HL-60 (cell line): ENCODE results near the gene MVK.

Experiments
- DNase-seq, 2 experiments: peaks; one replicate each; pipeline ENCODE4 v3.0.0-alpha.2; 2010 to 2020; ENCODE audit warnings: low read depth in 1 of 2, low spot score in 1 of 2
- H3K27ac ChIP-seq: fragments of 250-450 bp; sonication (Bioruptor Pico); replicated peaks from 2 replicates; pipeline ENCODE4 v1.5.1; 2020; ENCODE audit warnings: mild to moderate bottlenecking, moderate library complexity
- H3K27me3 ChIP-seq: fragments of 250-450 bp; sonication (Bioruptor Pico); 2 replicates; pipeline ENCODE4 v1.5.1; 2021; ENCODE audit warnings: mild to moderate bottlenecking, moderate library complexity; ENCODE audit not compliant: insufficient read depth, poor library complexity, severe bottlenecking
- H3K4me3 ChIP-seq: replicated peaks from 2 replicates; pipeline ENCODE4 v1.5.1; 2011; ENCODE audit warnings: mild to moderate bottlenecking, control low read depth, low read length; ENCODE audit not compliant: insufficient read depth
- CTCF ChIP-seq: IDR thresholded peaks from one replicate; pipeline ENCODE4 v1.5.1; 2011; ENCODE audit warnings: low read length, control low read depth, inconsistent platforms; ENCODE audit not compliant: insufficient read depth
- GABPA ChIP-seq: IDR thresholded peaks from 2 replicates; pipeline ENCODE4 v1.6.1; 2012; ENCODE audit warnings: low read depth
- POLR2AphosphoS5 ChIP-seq: IDR thresholded peaks from 2 replicates; pipeline ENCODE4 v1.6.1; 2012; ENCODE audit warnings: low read depth
- REST ChIP-seq: IDR thresholded peaks from 2 replicates; pipeline ENCODE4 v1.6.1; 2012; ENCODE audit warnings: low read depth; ENCODE audit not compliant: insufficient replicate concordance
- SPI1 ChIP-seq: IDR thresholded peaks from 2 replicates; pipeline ENCODE4 v1.6.1; 2012; ENCODE audit warnings: low read depth, mild to moderate bottlenecking, borderline replicate concordance

MVK gene

GRCh38 chr12:109638735-109639134 is 65.1 kb downstream of the MVK start:
- Histone ChIP-seq H3K4me3 (no peak overlapping the region), H3K27me3 (no peaks in the 10 kb centered on the region), H3K27ac (no peak overlapping the region)
- no peak for DNase-seq
- TF ChIP-seq REST (no peak), SPI1 (no peak)

GRCh38 chr12:109639151-109639872 is 65.7 kb downstream of the MVK start:
- no peak for DNase-seq
- no peak for TF ChIP-seq REST
- TF ChIP-seq POLR2AphosphoS5 = no peak
- TF ChIP-seq GABPA = no peak
- TF ChIP-seq SPI1 = no peak
- no peak for TF ChIP-seq CTCF
- H3K27me3 ChIP-seq = no peaks in the 10 kb centered on the region
- no peak overlapping the region for H3K4me3 ChIP-seq
- no peak overlapping the region for H3K27ac ChIP-seq

- no peak for DNase-seq
- Histone ChIP-seq H3K27me3 (no peaks in the 10 kb centered on the region), H3K4me3 (no peak overlapping the region), H3K27ac (no peak overlapping the region)
- TF ChIP-seq REST (no peak), SPI1 (no peak), GABPA (no peak), CTCF (no peak), POLR2AphosphoS5 (no peak)
These were observed 67.4 kb downstream of the MVK start for GRCh38 chr12:109640961-109641360.
